DOHH2 (cell line): ENCODE results near the gene SCAMP2.

Source experiments
- H3F3A ChIP-seq: fragments of 200-600 bp; sonication (generic), shearing (Covaris generic); 2 replicates; pipeline ENCODE4 v1.6.0; 2016; ENCODE audit warnings: antibody characterized with exemption, mild to moderate bottlenecking; ENCODE audit not compliant: control insufficient read depth, insufficient read depth
- H3K27ac ChIP-seq: fragments of 200-600 bp; sonication (generic); 2 replicates; pipeline ENCODE4 v1.5.1; 2014; ENCODE audit warnings: low read depth, mild to moderate bottlenecking, low read length, moderate library complexity
- H3K27me3 ChIP-seq: fragments of 200-600 bp; sonication (generic); 2 replicates; pipeline ENCODE4 v1.6.1; 2014; ENCODE audit warnings: mild to moderate bottlenecking, low read length, mixed read lengths; ENCODE audit not compliant: control insufficient read depth
- H3K36me3 ChIP-seq: fragments of 200-600 bp; sonication (generic); 2 replicates; pipeline ENCODE4 v1.6.1; 2014; ENCODE audit warnings: mild to moderate bottlenecking, low read length, moderate library complexity, mixed read lengths; ENCODE audit not compliant: control insufficient read depth
- H3K4me1 ChIP-seq: fragments of 200-600 bp; sonication (generic); 2 replicates; pipeline ENCODE4 v1.6.1; 2014; ENCODE audit warnings: mild to moderate bottlenecking, low read length, mixed read lengths; ENCODE audit not compliant: control insufficient read depth
- H3K4me2 ChIP-seq: fragments of 200-600 bp; sonication (generic); 2 replicates; pipeline ENCODE4 v1.6.0; 2014; ENCODE audit warnings: mild to moderate bottlenecking, low read length, moderate library complexity
- H3K4me3 ChIP-seq: fragments of 200-600 bp; sonication (generic); 2 replicates; pipeline ENCODE4 v1.5.1; 2014; ENCODE audit warnings: mild to moderate bottlenecking, low read length, mixed read lengths
- H3K79me2 ChIP-seq: fragments of 200-600 bp; sonication (generic); 2 replicates; pipeline ENCODE4 v1.6.1; 2014; ENCODE audit warnings: mild to moderate bottlenecking, low read length, mixed read lengths; ENCODE audit not compliant: control insufficient read depth
- H3K9me2 ChIP-seq: fragments of 200-600 bp; sonication (generic); replicated peaks from 2 replicates; pipeline ENCODE4 v1.6.1; 2014; ENCODE audit warnings: mild to moderate bottlenecking, low read length, mixed read lengths; ENCODE audit not compliant: control insufficient read depth
- H3K9me3 ChIP-seq: fragments of 200-600 bp; sonication (generic); 2 replicates; pipeline ENCODE4 v1.6.1; 2014; ENCODE audit warnings: antibody characterized with exemption, low read length, mixed read lengths; ENCODE audit not compliant: control insufficient read depth, insufficient read depth
- H4K20me1 ChIP-seq: fragments of 200-600 bp; sonication (generic); 2 replicates; pipeline ENCODE4 v1.6.0; 2014; ENCODE audit warnings: low read depth, mild to moderate bottlenecking, antibody characterized with exemption, low read length, moderate library complexity; ENCODE audit not compliant: control insufficient read depth, insufficient read depth
- CTCF ChIP-seq: fragments of 200-600 bp; sonication (generic); IDR thresholded peaks from one replicate; pipeline ENCODE4 v1.5.1; 2014; ENCODE audit warnings: antibody characterized with exemption, mild to moderate bottlenecking, low read depth, low read length; ENCODE audit not compliant: poor library complexity, severe bottlenecking
- EZH2phosphoT487 ChIP-seq: fragments of 200-600 bp; sonication (generic); IDR thresholded peaks from 2 replicates; pipeline ENCODE4 v1.6.1; 2017; ENCODE audit warnings: borderline replicate concordance, mild to moderate bottlenecking, antibody characterized with exemption, low read length, moderate library complexity, mixed read lengths

SCAMP2 gene

GRCh38 chr15:74884428-74885223, 11.5 kb upstream of the SCAMP2 start:
- H3K4me3 ChIP-seq: no peak overlapping the region
- no peaks in the 10 kb centered on the region for H3K79me2 ChIP-seq
- peaks cover 12% of the 10 kb centered on the region for H3K4me1 ChIP-seq
- no peaks in the 10 kb centered on the region for H3K27me3 ChIP-seq
- no peak for TF ChIP-seq CTCF
- no peak for TF ChIP-seq EZH2phosphoT487
- H4K20me1 ChIP-seq: no peaks in the 10 kb centered on the region
- 0 out of 2 replicates have a peak overlapping the region, but pooled peaks have one; percentile 16 for H3K4me2 ChIP-seq
- H3K9me2 ChIP-seq: no peaks in the 10 kb centered on the region
- H3K9me3 ChIP-seq: peaks cover 15% of the 10 kb centered on the region
- no peak overlapping the region for H3K27ac ChIP-seq
- no peaks in the 10 kb centered on the region for H3K36me3 ChIP-seq
- no peaks in the 10 kb centered on the region for H3F3A ChIP-seq

GRCh38 chr15:74882528-74882927, 9.4 kb upstream of the SCAMP2 start:
- H3K4me2 ChIP-seq: no peak overlapping the region
- H3K9me2 ChIP-seq: no peaks in the 10 kb centered on the region
- TF ChIP-seq CTCF (no peak), EZH2phosphoT487 (no peak)
- no peak overlapping the region for H3K27ac ChIP-seq
- no peak overlapping the region for H3K4me3 ChIP-seq
- peaks cover 15% of the 10 kb centered on the region for H3K9me3 ChIP-seq
- peaks cover 8% of the 10 kb centered on the region for H3K4me1 ChIP-seq
- no peaks in the 10 kb centered on the region for H3K27me3 ChIP-seq
- H4K20me1 ChIP-seq: no peaks in the 10 kb centered on the region
- no peaks in the 10 kb centered on the region for H3K36me3 ChIP-seq
- no peaks in the 10 kb centered on the region for H3K79me2 ChIP-seq
- no peaks in the 10 kb centered on the region for H3F3A ChIP-seq

- Histone ChIP-seq H3K4me3 (no peak overlapping the region), H3K27ac (no peak overlapping the region), H4K20me1 (no peaks in the 10 kb centered on the region), H3K9me2 (no peaks in the 10 kb centered on the region), H3K9me3 (peaks cover 15% of the 10 kb centered on the region), H3K36me3 (no peaks in the 10 kb centered on the region), H3K27me3 (0 out of 2 replicates have a peak, but pooled peaks cover 3% of the 10 kb centered on the region), H3K4me2 (no peak overlapping the region), H3K4me1 (peaks cover 8% of the 10 kb centered on the region), H3K79me2 (no peaks in the 10 kb centered on the region), H3F3A (no peaks in the 10 kb centered on the region)
- TF ChIP-seq EZH2phosphoT487 (no peak), CTCF (no peak)
These were observed 5.1 kb upstream of the SCAMP2 start for GRCh38 chr15:74878273-74878672.
